GM21529 (cell line): Measurements from ENCODE around the gene UMAD1.

Experiments
- ATAC-seq: cut with Tn5 transposase; IDR thresholded peaks from one replicate; pipeline ENCODE4 v1.9.1; 2021; ENCODE audit not compliant: unreplicated experiment

Gene UMAD1

DNA sequence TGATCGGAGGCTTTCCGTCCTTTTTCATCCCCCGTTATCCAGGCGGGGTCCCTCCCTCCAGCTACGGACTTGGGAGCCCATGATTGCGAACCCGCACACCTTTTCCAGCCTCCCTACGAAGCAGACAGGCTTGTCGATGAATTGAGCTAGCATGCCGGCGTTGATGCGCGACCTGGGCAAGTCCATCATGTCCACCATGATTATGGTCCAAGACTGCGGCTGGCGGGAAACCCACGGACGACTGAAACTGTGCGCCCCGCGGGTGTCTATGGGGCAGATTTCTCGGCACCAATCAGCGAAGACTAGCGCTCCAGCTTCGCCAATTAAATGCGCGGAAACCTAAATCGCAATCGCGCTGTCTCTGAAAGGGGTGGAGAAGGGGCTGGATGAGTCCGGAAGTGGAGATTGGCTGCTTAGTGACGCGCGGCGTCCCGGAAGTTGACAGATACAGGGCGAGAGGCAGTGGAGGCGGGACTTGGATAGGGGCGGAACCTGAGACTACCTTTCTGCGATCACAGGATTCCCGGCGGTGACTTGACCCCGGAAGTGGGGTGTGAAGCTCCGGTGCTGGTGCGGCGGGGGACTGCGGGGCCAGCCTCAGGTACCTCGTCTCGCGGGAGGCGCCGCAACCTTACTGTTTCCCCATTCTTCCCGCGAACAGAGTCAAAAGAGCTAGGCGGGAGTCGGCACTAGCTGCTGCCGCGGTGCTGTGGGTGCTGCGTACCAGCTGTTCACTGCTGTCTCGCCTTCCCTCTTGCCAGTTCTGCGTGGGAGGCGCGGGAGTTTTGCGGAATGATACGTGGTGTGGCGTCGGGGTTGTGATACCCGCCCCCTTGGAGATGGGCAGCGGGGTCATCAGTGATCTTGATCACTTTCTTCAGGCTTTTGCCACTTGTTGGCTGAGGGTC, at the start of gene UMAD1:
Gene UMAD1 (plus strand): TSS at position 532 of the 908 bp plus-strand sequence. CDS start 32,620 bp downstream, outside the sequence.
- peak; percentile 96 for ATAC-seq

DNA sequence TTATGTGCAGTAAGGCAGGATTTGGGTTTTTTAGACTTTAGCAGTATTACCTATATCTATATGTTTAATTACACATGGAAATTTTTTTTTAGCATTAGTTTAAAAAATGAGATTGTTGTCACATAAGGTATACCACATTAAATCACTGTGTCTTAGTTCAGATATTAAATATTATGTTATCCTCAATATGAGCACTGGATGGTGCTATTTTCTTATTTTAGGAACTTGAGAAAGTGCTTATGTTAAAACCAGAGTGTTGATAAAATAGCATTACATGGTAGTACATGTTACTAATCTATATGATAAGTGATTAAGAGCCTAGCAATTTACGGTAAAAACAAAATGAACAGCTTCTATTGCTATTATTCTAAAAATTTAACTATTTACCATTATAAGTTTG, 45.1 kb upstream of the UMAD1 start:
- ATAC-seq: no peak

DNA sequence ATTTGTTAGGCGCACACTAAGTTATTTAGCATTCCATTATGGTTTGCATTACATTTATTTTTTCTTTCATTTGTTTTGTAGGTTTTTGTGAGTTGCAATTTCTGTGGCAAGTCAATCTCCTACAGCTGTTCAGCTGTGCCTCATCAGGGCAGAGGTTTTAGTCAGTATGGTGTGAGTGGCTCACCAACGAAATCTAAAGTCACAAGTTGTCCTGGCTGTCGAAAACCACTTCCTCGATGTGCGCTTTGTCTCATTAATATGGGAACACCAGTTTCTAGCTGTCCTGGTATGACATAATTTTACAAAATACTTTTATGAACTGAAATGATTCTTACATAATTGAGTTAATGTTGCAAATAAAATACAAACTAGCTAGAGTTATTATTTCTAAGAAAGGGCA, 44.4 kb upstream of the UMAD1 start:
- ATAC-seq: no peak

DNA sequence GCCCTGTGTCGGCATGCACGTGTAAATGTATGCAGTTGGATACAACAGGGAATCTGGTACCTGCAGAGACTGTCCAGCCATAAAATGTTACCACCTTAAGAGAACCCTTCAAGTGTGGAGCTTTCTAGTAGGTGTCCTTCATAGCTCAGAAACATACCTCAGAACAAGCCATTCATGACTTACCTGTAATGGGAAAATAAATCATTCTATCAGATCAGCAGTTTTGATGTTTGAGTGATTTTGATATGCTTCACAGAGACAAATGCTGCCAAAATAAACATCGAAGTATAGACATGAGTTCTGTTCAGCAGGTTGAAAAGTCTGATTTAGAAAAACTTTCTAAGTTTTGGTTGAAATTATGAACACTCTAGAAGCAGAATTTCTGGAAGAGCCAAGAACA, 33.5 kb upstream of the UMAD1 start:
- no peak for ATAC-seq

DNA sequence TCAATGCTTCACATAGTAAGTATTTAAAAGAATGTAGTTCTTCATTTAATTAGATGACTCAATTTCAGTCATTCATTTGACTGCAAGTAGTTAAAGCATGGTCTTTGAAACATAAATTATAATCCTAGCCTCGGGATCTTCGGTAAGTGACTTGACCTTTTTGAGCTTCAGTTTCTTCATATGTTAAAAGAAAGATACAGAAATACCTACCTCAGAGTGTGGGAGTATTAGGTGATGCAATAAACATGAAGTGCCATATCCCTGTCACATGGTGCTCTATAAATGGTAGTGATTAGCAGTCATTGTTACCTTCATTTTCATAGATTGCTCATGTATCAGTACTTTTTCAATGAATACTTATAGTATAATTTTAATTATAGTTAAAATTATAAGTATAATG, 31.2 kb upstream of the UMAD1 start:
- ATAC-seq: no peak

DNA sequence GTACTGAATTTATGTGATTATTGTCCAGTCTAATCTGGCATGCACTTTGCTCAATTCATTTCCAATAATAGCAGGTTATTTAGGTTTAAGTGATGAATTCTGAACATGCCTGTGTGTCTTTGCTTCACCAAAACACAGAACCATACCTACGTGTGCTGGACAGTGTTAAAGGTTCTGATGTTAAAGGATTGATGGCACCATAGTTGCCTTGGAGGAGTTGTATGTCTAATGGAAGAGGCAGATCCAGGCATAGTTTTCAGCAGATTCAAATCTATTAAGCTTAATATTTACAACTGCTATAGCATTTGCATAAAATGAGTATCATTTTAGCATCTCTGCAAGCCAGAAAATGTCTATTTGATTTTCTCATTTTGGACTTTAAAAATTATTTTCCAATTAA, 28.0 kb upstream of the UMAD1 start:
- no peak for ATAC-seq

DNA sequence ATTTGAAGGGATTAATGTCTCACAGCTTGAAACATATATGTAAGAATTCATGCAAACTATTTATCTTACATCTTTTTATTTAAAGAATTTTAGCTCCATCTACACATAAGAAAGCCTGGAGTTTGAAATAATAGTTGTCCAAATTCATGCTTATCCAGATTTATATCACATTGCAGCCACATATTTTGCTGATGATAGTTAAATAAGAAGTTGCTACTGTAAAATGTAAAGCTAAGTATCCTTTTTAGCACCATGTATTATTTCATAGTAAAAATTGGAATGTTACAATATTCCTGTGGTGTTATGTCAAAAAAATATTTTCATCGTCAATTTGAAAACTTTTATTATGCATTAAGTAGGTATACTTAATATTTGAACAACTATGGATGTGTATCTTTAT, 27.3 kb upstream of the UMAD1 start:
- no peak for ATAC-seq

DNA sequence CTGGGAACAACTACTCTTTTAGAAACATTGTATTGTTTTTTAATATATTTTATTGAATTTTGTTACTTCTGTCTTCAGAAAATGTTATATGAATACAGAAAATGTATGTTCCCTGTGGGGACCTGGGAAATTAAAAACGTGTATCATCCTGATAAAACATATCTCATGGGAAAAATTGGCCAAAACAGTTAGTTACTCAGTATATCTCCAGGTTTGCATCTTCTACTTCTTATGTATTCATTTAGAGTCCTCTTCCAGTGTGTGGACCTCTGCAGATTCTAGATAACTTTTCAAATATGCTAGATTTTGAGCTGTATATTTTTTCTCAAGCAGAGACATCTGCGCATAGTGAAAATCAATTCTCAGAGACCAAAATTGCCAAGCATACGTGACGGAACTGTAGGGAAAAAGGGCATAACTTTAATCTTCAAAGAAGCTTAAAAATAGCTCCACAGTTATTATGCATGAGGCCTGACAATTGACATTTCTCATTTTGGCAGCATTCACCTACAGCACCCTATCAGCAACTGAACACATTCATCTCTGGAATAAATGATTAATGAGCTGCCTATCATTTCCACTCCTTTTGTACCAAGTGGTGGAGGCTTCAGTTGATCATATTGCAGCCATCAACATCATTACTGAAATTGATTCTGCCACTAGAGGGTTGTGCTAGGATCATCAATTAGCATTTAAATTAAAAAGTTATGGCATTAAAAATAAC, 26.4 kb upstream of the UMAD1 start:
- no peak for ATAC-seq

DNA sequence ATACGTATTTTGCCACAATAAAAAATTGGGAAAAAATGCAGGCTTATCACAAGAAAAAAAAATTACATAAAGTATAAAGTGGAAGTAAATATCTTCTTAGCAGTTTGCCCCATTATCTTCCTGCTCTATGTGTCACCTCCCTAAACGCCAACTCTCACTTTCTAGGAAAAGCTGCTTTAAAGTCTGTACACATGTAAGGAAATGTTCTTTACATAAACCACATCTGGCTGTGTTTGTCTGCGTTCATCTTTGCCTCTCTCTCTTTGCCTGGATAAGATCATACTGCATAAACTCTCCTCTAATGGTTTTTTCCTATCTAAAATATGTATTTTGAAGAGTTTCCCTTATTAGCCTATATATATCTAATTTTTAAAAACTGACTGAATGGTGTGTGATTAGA, 23.0 kb upstream of the UMAD1 start:
- no peak for ATAC-seq

DNA sequence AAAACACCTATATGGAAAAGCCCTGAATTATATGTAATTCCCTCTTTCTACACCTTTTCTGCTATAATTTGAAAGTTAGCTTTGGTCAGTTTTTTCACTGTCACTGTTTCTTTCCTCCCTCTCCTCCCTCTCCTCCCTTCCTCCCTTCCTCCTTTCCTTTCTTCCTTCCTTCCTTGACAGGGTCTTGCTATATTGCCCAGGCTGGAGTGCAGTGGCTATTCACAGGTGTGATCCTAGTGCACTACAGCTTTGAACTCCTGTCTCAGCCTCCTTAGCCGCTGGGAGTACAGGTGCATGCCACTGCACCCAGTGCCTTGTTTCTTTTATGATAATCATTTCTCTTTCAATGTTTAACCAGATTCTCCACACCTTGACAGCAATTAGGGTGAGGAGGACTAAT, 22.1 kb upstream of the UMAD1 start:
- no peak for ATAC-seq

DNA sequence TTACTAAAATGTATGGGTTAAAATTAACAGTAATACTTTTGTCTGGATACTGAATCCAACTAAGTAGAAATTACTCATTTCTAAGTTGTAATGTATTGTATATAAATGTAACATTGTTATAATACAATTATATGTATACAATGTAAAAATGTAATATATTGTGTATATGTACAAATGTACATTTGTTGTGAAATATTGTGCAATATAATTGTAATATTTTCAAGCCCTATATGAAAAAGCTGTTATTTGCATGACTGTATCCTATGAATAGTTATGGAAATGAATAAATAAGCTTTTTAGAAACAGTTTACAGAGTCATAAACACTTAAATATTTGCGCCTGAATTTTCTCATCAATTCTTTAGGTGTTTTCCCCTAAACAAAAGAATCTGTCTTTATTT, 20.3 kb upstream of the UMAD1 start:
- ATAC-seq: no peak

DNA sequence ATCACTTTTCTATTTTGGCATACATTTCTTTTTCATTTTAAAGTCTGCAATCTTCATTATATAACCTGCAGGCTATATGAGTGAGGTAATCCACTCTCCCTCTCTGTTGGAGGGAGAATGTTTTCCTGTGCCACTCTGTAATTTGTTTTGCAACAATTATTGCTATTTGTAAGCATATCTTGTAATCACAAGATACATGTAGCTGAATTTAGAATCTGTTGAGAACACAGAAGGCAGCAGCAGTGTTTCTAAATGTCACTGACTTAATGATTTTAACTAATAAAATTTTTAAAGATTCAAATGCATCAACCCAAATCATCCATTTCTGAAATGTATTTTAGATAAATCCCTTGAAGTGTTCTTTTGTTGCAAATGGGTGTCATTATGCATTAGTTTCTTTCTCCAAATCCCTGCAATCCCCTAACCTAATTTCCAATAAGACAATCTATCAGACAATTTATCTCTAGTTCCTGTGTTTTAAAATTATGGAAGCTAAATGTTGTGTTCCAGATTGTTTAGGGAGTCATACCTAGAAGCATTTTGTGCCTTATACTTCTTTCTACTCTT, 19.8 kb upstream of the UMAD1 start:
- ATAC-seq: no peak

DNA sequence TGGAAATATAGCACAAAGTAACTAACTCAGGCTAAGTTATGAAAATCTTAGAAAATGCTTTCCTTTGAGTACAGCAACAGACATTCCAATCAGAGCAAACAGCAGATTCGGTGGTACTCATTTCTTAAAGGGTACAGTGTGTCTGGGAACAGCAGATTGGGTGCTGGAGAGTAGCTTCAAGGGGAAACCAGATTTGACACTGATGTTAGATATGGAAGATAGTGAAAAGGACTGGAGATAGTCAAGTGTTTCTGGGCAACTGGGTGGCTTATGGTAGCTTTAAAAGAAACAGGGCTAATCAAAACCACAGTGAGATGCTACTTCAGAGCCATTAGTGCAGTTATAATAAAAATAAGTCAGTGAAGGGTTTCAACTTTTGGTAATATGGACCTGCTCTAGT, 12.1 kb upstream of the UMAD1 start:
- no peak for ATAC-seq

DNA sequence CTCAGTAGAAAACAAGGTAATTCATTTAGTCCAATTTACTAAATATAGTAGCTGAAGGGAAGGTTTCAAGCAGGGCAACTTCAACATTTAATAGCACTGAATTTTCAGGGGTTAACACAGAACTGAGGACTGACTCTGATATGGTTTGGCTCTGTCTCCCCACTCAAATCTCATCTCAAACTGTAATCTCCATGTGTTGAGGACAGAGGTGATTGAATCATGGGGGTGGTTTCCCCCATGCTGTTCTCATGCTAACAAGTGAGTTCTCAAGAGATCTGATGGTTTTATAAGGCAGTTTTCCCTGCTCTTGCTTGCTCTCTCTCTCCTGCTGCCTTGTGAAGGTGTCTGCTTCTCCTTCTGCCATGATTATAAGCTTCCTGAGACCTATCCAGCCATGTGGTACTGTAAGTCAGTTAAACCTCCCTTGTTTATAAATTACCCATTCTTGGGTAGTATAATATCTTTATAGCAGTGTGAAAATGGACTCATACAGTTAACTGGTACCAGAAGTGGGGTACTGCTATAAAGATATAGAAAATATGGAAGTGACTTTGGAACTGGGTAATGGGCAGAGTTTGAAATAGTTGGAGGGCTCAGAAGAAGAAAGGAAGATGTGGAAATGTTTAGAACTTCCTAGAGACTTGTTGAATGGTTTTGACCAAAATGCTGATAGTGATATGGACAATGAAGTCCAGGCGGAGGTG, 9.8 kb upstream of the UMAD1 start:
- ATAC-seq: no peak

DNA sequence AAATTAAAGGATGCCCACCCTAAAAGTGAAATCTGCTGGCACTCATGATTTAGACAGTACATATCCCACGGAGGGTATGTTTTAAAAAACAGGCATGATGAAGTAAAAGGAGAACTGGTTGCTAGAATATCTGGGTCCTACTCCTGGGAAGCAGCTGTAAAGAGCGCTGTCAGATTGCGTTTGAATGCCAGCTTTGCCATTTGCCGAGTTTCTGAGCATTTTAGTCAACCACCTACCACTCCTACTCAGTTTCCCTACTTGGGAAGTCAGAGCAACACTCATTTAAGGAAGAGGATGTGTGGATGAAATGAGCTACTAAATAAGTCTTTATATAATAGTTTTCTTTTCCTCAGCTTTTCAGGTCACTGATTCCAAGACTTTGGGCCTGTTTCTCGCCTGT, 1.1 kb upstream of the UMAD1 start:
- no peak for ATAC-seq

DNA sequence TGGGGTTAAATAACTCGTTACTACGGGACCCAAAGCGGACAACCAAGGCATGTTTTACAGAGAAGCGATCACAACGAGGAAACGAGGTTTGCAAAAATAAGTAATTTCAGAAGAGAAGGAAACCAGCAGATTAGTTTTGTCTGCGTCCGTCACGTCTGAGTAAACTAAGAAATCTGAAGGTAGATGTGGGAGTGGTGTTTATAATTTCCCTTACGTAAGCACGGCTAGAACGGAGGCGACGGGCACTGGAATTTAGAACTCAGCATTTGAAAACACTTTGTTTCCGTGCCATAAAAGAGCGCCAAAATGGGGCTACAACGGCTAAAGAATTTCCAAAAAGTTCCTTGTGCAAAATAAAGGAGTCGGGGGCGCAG, 718 bp upstream of the UMAD1 start:
- peak; percentile 10 for ATAC-seq

DNA sequence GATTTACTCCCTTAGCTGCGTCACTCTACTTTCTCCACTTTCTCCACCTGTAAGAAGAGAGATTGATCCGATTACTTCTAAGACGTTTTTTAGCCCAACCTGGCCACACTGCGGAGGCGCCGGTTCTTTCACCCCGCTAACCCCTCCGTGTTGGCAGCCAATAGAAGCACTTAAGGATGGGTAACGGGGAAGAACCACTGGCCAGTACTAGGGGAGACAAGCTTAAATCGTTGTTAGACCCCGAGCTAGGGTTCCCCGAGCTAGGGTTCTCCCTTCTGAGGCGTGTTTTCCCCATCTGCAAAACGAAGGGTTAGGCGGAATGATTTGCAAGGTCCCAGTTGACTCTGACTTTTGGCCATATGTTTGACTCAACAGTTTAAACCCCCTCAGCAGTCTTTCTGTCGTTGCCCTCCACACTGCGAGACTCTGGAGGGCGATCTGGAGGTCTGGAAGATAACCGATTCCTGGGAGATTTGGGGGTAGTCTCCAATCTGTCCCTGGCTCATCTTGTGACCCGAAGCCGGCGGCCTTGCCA, 644 bp downstream of the UMAD1 start:
- peak; percentile 13 for ATAC-seq

DNA sequence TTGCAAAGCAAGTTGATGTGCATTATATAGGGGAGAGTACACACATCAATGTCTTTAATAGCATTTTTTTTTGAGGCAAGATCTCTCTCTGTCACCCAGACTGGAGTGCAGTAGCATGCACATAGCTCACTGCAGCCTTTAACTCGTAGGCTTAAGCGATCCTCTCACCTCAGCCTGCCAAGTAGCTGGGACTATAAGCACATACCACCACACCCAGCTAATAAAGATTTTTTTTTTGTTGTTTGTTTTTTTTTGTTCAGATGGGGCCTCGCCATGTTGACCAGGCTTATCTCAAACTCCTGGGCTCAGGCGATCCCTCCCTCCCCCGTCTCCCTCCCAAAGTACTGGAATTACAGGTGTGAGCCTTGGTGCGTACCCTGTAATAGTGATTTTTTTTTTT, 1.5 kb downstream of the UMAD1 start:
- ATAC-seq: no peak

DNA sequence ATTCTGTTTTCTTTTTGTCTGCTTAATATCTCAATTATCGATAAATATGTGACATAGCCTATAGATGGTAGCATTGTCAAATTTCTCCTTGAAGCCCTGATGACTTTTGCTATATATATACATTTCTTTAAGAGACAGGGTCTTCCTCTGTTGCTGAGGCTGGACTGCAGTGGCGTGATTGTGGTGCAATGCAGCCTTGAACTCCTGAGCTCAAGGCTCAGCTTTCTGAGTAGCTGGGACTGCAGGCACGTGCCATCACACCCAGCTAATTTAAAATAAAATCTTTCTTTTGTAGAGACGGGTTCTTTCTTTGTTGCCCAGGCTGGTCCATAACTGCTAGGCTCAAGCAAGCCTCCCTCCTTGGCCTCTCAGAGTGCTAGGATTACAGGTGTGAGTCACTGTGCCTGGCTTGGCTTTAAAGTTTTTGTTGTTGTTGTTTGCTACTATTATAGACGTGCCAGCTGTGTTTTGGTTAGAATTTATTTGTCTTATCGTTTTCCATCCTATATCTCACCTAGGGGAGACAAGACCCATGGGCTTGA, 7.0 kb downstream of the UMAD1 start:
- no peak for ATAC-seq

DNA sequence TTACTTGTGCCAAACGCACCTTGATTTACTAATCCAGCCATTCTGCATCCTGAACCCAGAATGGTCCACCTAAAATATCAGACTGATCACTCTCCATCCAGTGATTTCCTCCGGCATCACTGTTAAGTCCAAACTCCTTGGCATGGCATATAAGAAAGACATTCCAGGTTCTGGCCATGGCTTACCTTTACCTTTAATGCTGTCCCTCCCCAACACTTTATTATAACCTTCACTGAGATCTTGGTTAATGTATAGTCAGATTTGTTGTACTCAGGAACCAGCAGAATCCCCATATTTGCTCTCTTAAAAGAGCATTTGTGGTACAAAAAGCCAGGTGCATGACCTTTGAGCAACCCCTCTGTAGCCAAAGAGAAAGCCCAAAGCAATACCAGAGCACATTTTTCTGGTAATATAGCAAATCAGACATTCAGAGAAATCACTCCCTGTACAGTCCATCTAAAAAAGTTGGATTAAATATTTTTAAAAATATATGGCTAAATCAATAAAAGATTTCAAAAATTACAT, 10.2 kb downstream of the UMAD1 start:
- no peak for ATAC-seq

DNA sequence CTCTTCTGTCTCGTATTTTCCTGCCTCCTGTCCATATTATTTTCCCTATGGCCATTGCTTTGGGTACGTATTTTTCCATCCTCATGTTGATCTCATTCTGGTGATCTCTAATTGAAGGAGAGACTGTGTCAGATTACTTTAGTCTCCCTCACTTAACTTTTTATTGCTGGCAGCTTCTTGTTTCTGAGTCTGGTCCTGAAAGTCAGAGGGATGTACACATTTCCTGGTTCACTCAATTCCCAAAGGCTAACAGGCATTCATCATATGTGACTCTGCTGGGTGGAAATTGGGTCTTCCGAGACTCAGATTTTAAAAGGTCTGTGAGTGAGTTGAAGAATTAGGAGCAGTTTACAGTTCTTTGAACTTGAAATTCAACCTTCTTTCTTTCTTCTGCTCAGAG, 10.9 kb downstream of the UMAD1 start:
- no peak for ATAC-seq
